Glomerular endothelial cell (primary cell): ENCODE measurements around the gene PRKD3. TPM values are rescaled to one million over a fixed set of nuclear protein-coding genes. Genes with fewer than 3 reads are reported as not detected.

Experiments used
- DNase-seq: peaks from one replicate; pipeline ENCODE4 v3.0.0-alpha.2; 2011; ENCODE audit warnings: low read depth, low spot score; ENCODE audit errors: extremely low read depth
- total RNA-seq: library from RNA; depleted of rRNA; stranded (reverse); fragments of >200 nt; gene quantifications from 2 replicates; pipeline ENCODE4 v1.2.3, GENCODE V29; 2015

Gene PRKD3
- 42.6 and 60.3 TPM in 2 replicates for total RNA-seq

GRCh38 chr2:37324786-37325624 is at the start of gene PRKD3:
Gene PRKD3, minus strand, starts transcription at chr2:37324833. Its CDS starts 8,309 bp downstream, at chr2:37316524.
- no peak for DNase-seq

GRCh38 chr2:37372000-37372399 is 47.4 kb upstream of the PRKD3 start:
- DNase-seq: no peak

- DNase-seq: no peak
Observed at GRCh38 chr2:37370666-37371065, 46.0 kb upstream of the PRKD3 start.

GRCh38 chr2:37367984-37368383 is 43.4 kb upstream of the PRKD3 start:
- no peak for DNase-seq

- no peak for DNase-seq
Observed at GRCh38 chr2:37367310-37367709, 42.7 kb upstream of the PRKD3 start.

- DNase-seq: no peak
Observed at GRCh38 chr2:37366773-37367172, 42.1 kb upstream of the PRKD3 start.

- no peak for DNase-seq
Observed at GRCh38 chr2:37365669-37366068, 41.0 kb upstream of the PRKD3 start.

- no peak for DNase-seq
Observed at GRCh38 chr2:37364351-37364750, 39.7 kb upstream of the PRKD3 start.

GRCh38 chr2:37361994-37362698 is 37.5 kb upstream of the PRKD3 start:
- no peak for DNase-seq

- no peak for DNase-seq
Observed at GRCh38 chr2:37361216-37361815, 36.7 kb upstream of the PRKD3 start.

GRCh38 chr2:37358466-37358865 is 33.8 kb upstream of the PRKD3 start:
- no peak for DNase-seq

GRCh38 chr2:37357530-37357929 is 32.9 kb upstream of the PRKD3 start:
- DNase-seq: no peak

GRCh38 chr2:37357069-37357468 is 32.4 kb upstream of the PRKD3 start:
- no peak for DNase-seq

GRCh38 chr2:37356299-37356698 is 31.7 kb upstream of the PRKD3 start:
- DNase-seq: no peak

GRCh38 chr2:37355735-37356134 is 31.1 kb upstream of the PRKD3 start:
- DNase-seq: no peak

- no peak for DNase-seq
Observed at GRCh38 chr2:37354531-37354930, 29.9 kb upstream of the PRKD3 start.

GRCh38 chr2:37350034-37350433 is 25.4 kb upstream of the PRKD3 start:
- no peak for DNase-seq

- DNase-seq: no peak
Observed at GRCh38 chr2:37349231-37349860, 24.7 kb upstream of the PRKD3 start.

GRCh38 chr2:37348155-37348554 is 23.5 kb upstream of the PRKD3 start:
- DNase-seq: no peak

- DNase-seq: no peak
Observed at GRCh38 chr2:37344453-37345361, 20.1 kb upstream of the PRKD3 start, which contains the start of gene QPCT. Gene QPCT, plus strand, starts transcription at chr2:37344630. Its CDS starts 102 bp downstream, at chr2:37344732.
